HepG2 (cell line): ENCODE measurements around the gene POLR2F.

ENCODE experiments used
- GABPA ChIP-seq, 2 experiments: IDR thresholded peaks; 2 replicates each; pipeline ENCODE4 v1.6.1; 2011 to 2016; ENCODE audit warnings: low read depth in 2 of 2, low read length in 1 of 2, missing biosample characterization in 1 of 2, missing genetic modification characterization in 1 of 2
- NFIC ChIP-seq: IDR thresholded peaks from 2 replicates; pipeline ENCODE4 v1.6.1; 2012; ENCODE audit warnings: mild to moderate bottlenecking, low read length, inconsistent platforms
- PAWR ChIP-seq: sonication (generic); formaldehyde crosslinking; IDR thresholded peaks from 2 replicates; pipeline ENCODE4 v1.4.0; 2020; ENCODE audit warnings: missing genetic modification reagents, mild to moderate bottlenecking, borderline replicate concordance
- PAX8 ChIP-seq: sonication (generic); formaldehyde crosslinking; IDR thresholded peaks from 2 replicates; pipeline ENCODE4 v1.8.0; 2022; ENCODE audit warnings: mild to moderate bottlenecking, missing genetic modification reagents, borderline replicate concordance
- STAT6 ChIP-seq: sonication (generic); formaldehyde crosslinking; IDR thresholded peaks from 2 replicates; pipeline ENCODE4 v1.4.0; 2020; ENCODE audit warnings: missing genetic modification reagents, mild to moderate bottlenecking, borderline replicate concordance
- ZNF12 ChIP-seq: sonication (generic); formaldehyde crosslinking; IDR thresholded peaks from 2 replicates; pipeline ENCODE4 v1.5.0; 2020; ENCODE audit warnings: missing genetic modification reagents
- TF ChIP-seq, protein P1 (sequence below): sonication (generic); formaldehyde crosslinking; IDR thresholded peaks from 2 replicates; pipeline ENCODE4 v1.5.0; 2020; ENCODE audit warnings: mild to moderate bottlenecking, missing genetic modification reagents, moderate library complexity
- TF ChIP-seq, protein P2 (sequence below): sonication (generic); formaldehyde crosslinking; IDR thresholded peaks from 2 replicates; pipeline ENCODE4 v1.5.0; 2020; ENCODE audit warnings: missing genetic modification reagents

DNA sequence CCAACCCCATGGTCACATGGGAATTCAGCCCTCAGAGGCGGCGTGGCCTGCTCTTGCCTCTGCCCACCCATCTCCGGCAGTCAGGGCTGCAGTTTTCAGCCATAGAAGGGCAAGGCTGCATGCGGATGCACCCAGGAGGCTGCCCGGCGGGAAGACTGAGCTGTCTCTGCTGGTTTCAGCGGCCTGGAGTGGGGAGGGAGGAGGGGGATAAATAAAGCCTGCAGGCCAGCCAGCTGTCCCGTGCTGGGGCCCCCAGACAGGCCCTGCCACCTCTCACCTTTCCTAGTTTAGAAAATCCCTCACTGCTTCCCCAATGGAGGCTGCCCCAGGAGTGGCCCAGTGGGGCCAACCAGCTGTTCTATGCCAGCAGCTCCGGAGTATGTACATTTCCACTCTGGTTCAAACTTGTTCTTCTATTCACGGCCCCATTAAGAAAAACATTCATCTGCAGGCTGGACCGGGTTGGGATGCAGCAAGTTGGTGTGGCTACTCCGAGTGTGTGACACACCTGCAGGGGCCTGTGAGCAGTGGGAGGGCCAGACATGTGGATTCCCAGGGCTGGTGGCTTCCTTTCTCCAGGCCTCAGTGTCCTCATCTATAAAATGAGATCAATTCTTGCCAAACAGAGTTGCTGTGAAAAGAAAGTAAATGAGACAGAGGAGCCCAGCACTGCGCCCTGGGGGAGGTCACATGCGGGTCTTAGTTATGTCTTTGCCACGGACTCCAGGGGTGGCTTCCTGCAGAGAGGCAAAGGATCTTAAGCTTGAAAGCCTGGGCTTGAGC lies 42.4 kb upstream of the POLR2F start:
- TF ChIP-seq NFIC = no peak
- TF ChIP-seq, protein P1, sequence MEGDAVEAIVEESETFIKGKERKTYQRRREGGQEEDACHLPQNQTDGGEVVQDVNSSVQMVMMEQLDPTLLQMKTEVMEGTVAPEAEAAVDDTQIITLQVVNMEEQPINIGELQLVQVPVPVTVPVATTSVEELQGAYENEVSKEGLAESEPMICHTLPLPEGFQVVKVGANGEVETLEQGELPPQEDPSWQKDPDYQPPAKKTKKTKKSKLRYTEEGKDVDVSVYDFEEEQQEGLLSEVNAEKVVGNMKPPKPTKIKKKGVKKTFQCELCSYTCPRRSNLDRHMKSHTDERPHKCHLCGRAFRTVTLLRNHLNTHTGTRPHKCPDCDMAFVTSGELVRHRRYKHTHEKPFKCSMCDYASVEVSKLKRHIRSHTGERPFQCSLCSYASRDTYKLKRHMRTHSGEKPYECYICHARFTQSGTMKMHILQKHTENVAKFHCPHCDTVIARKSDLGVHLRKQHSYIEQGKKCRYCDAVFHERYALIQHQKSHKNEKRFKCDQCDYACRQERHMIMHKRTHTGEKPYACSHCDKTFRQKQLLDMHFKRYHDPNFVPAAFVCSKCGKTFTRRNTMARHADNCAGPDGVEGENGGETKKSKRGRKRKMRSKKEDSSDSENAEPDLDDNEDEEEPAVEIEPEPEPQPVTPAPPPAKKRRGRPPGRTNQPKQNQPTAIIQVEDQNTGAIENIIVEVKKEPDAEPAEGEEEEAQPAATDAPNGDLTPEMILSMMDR (CRISPR knock-in tag) = no peak
- no peak for TF ChIP-seq GABPA (IDR thresholded peaks at IDR 0.05; ENCODE audit: low read depth, low read length)
- TF ChIP-seq GABPA (CRISPR knock-in tag; IDR thresholded peaks at IDR 0.05; ENCODE audit: low read depth) = no peak
- no peak for TF ChIP-seq PAWR (CRISPR knock-in tag)
- TF ChIP-seq, protein P2, sequence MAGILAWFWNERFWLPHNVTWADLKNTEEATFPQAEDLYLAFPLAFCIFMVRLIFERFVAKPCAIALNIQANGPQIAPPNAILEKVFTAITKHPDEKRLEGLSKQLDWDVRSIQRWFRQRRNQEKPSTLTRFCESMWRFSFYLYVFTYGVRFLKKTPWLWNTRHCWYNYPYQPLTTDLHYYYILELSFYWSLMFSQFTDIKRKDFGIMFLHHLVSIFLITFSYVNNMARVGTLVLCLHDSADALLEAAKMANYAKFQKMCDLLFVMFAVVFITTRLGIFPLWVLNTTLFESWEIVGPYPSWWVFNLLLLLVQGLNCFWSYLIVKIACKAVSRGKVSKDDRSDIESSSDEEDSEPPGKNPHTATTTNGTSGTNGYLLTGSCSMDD = no peak
- no peak for TF ChIP-seq ZNF12
- no peak for TF ChIP-seq PAX8
- TF ChIP-seq STAT6 (CRISPR knock-in tag) = no peak
